ENCODE results near the gene TGFBR3.
A peak's percentile ranks its signal among the peaks of the same experiment; 100 is the strongest.

TGFBR3 gene

DNA sequence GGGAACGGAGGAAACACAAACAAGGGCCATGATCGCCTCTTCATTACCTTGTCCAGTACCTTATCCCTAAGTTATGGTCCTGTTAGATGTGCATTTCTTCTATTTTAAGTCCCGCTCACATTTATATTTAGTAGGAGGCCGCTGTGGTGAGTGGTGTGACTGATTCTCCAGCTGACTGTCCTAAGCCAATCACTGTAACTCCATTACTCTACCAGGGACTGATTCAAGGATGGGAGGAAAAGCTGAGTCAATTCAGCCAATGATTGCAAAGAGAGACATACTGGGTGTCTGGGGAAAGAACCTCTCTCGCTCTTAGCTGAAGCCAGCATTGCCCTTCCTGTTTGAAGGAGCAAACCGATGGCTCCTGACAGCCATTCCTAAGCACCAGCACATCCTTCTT, 59.7 kb downstream of the TGFBR3 start:
- DNase-seq (ENCODE audit: low read depth), result no peak

DNA sequence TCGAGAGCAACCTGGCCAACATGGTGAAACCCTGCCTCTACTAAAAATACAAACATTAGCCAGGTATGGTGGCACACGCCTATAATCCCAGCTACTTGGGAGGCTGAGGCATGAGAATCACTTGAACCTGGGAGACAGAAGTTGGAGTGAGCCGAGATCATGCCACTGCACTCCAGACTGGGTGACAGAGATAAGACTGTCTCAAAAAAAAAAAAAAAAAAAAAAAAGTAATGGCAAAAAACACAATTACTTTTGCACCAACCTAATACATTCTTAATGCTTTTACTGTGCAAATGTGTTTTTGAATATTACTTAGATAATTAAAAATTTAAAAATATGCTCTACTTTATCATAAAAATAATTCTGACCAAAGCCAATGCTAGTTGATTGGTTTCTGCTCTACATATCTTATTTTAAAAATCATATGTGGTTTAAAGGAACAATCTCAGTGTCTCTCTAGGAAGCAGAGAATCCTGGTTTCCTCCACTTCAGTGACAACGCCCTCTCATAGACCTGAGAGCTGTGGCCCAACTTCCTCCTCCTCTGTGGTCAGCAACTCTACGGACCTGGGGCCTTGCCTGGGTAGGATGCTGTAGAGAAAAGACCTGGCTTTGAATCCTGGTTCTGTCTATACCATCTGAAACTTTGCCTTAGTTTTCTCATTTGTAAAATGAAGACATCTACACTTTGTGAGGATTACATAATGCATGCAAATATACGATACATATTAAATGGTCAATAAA, 64.7 kb downstream of the TGFBR3 start:
- no peak for DNase-seq (ENCODE audit: low read depth)

DNA sequence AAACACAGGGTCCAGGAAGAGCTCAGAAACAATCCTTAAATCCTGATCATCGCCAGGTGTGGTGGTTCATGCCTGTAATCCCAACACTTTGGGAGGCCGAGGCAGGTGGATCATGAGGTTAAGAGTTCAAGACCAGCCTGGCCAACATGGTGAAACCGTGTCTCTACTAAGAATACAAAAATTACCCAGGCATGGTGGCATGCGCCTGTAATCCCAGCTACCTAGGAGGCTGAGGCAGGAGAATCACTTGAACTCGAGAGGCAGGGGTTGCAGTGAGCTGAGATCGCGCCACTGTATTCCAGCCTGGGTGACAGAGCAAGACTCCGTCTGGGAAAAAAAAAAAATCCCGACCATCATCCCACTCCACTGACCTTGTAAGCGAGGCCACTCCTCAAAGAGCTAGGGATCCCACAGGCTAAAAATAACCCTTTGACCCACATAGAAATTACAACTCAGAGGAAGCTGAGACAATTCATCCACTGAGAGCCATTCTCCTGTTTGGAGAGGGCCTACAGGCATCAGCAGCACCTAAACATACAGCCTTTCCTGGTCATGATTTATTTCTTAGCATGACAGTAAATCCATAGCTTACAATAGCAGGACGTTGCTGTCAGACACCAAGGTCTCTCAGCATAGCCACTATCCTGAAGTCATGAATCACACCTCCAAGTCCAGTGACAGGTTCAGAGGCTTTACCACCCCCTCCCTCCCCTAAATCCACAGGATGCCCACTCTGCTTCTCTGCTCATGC, 66.7 kb downstream of the TGFBR3 start:
- DNase-seq (ENCODE audit: low read depth), result no peak

DNA sequence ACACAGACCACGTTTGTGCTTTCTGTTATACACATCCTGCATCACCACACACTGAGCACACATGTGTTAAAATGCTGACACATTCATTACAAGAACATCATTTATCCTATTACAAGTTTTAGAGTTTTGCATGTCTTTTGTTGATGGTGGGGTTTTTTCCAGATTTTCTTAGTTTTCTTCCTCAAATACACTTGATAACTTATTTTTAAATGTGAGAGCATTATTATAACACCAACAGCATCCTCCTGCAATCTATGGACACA, 67.3 kb downstream of the TGFBR3 start:
- DNase-seq (ENCODE audit: low read depth), result no peak

GRCh38 chr1:91817211-91817905, 68.6 kb downstream of the TGFBR3 start:
- no peak for DNase-seq (ENCODE audit: low read depth)

- DNase-seq (ENCODE audit: low read depth), result no peak
Measured at GRCh38 chr1:91816031-91816430, 69.9 kb downstream of the TGFBR3 start.

DNA sequence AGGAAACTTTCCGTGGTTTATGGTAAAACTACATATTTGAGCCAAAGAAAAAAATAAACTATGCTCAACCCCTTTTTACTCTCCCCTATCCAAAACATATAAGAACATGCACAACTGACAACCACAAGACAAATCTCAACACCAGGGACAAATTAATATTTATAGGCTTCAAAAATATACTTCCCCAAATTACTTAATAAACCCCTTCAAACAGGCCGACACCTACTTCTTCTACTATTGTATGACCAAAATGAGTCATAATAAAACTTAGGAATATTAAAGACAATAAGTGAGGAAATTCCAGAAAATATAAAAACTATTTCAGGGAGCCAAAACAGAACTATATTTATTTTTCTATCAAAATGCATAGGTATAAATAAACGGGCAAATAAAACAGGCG, 71.5 kb downstream of the TGFBR3 start:
- no peak for DNase-seq (ENCODE audit: low read depth)

- DNase-seq (ENCODE audit: low read depth), result no peak
Measured at GRCh38 chr1:91813813-91814212, 72.1 kb downstream of the TGFBR3 start.

GRCh38 chr1:91811363-91812025, 74.5 kb downstream of the TGFBR3 start:
- DNase-seq (ENCODE audit: low read depth), result no peak

- no peak for DNase-seq (ENCODE audit: low read depth)
Measured at GRCh38 chr1:91809317-91809716, 76.6 kb downstream of the TGFBR3 start.

GRCh38 chr1:91807921-91808620, 77.9 kb downstream of the TGFBR3 start:
- DNase-seq (ENCODE audit: low read depth), result no peak

GRCh38 chr1:91806769-91807700, 78.9 kb downstream of the TGFBR3 start:
- no peak for DNase-seq (ENCODE audit: low read depth)

- DNase-seq (ENCODE audit: low read depth), result no peak
Measured at GRCh38 chr1:91806181-91806768, 79.7 kb downstream of the TGFBR3 start.

- DNase-seq (ENCODE audit: low read depth), result no peak
Measured at GRCh38 chr1:91805311-91805801, 80.6 kb downstream of the TGFBR3 start.

GRCh38 chr1:91804546-91805023, 81.4 kb downstream of the TGFBR3 start:
- DNase-seq (ENCODE audit: low read depth), result peak; percentile 41

DNA sequence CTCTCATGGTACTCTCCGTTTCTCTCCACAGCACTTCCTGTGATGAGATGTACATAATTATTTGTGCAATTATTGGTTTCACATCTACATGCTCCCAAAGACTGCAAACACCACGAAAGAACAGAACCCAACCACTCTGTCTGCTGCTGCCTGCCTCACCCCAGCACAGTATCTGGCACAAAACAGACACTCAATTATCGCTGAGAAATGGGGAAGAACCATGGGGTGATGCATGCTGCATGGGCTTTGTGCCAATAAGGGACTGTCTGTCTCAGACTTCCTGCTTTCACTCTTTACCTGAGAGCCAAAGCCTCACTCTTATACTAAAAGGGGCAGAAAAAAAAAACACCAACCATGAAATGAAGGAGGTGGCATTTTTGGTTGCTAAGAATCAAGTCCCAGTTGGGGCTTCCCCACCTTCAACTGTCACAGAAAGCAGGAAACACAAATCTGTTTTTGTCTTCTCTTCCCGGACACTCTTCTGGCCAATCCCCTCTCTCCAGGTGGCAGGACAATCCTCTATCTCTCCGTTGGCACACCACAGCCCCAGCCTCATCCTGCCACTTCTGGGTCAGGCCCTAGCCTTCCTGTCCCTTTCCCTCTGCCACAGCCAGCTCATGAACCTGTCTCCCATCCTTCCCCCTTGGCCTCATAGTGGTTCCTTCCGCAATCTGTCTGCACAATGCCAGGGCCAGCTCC, 82.0 kb downstream of the TGFBR3 start:
- DNase-seq (ENCODE audit: low read depth), result peak; percentile 30

- no peak for DNase-seq (ENCODE audit: low read depth)
Measured at GRCh38 chr1:91803123-91803522, 82.8 kb downstream of the TGFBR3 start.

DNA sequence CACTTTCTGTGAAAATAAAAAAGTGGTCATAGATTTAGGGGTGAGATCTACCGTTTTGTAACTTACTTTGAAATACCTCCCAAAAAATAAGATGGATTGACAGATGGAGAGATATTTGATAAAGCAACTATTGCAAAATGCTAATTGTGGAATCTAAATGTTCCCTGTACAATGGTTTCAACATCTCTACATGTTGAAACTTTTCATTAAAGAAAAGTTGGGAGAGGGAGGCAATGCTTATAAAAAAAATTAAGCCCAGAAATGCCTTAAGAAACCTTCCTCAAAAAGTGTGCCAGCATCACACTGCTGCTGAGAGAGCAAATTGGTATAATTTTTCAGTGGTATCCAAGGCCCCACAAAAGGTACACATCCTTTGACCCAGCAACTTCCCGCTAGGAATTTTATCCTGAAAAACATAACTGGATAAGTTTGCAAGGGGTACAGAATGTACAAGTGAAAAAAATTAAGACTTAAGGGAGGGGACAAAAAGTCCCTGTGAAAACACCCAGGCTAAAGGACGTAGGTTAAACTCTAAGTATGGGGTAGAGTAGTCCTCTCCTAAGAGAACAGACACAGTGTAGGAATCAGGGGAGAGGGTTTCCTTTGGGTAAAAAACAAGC, 84.3 kb downstream of the TGFBR3 start:
- DNase-seq (ENCODE audit: low read depth), result no peak

DNA sequence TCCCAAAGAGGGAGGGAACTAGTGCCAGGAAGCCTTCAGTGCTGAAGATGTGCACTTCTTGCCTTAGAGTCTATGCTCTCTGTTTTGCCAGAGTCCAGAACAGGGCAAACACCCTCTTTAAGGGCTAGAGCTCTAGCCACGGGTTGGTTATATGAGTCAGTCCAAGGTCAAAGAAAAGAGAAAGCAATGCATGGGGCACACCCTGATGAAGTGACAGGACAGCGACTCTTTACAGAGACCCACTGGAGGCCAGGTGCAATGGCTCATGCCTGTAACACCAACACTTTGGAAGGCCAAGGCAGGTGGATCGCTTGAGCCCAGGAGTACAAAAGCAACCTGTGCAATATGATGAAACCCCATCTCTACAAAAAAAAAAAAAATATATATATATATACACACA, 86.1 kb downstream of the TGFBR3 start:
- no peak for DNase-seq (ENCODE audit: low read depth)
